GM19193 (cell line): Measurements from ENCODE around the gene YJEFN3.

Source experiments
- POLR2A ChIP-seq: IDR thresholded peaks from 4 replicates; pipeline ENCODE4 v1.6.1; 2011; ENCODE audit not compliant: insufficient read depth, insufficient read length; ENCODE audit errors: extremely low read depth

The YJEFN3 gene

DNA sequence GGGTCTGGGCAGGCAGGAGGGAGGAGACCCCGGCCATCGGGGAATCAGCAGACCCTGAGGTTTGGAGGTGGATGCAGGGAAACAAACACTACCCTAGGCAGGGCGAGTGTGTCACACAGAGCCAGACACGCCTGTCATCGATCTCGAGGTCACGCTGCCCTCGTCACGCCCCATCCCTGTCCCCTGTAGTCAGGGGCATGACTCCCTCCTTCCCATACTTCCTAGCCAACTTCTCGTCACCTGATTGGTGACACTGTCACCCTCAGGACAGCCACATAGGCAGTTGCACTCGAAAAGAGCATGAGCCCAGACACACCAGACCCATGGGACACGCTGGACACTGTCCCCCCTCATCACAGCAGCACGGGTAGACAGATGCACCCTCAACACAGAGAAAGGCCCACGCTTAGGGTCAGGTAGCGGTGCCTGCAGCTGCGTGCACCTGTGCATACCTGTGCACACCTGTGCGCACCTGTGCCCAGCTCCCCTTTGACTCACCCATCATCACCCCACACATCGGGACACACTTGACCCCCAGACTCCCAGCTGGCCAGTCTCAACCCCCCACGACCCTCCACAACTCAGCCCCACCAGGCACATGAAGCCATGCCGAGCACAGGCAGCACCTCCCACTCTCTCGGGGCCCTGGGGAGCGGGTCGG, 21.2 kb downstream of the YJEFN3 start:
- no peak for TF ChIP-seq POLR2A

DNA sequence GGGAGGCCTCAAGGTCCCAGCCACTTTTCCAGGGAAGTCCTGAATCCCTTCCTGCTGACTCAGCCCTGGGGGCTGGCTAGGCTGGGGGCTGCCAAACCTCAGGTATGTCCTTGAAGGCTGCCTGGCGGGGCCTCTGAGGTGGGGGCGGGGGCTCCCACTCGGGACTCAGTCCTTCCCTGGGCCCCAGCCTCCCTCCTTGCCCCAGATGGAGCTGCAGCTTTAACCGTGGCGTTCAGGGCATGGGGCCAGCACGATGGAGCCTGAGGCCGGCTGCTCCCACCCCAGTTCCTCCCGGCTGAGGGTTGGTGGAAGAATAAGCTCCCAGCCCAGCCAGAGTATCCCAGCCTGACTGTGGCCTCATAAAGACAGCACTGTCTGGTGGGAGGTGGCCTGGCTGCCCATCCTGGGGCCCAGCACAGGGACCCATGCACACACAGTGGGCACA, 21.8 kb downstream of the YJEFN3 start:
- no peak for TF ChIP-seq POLR2A

DNA sequence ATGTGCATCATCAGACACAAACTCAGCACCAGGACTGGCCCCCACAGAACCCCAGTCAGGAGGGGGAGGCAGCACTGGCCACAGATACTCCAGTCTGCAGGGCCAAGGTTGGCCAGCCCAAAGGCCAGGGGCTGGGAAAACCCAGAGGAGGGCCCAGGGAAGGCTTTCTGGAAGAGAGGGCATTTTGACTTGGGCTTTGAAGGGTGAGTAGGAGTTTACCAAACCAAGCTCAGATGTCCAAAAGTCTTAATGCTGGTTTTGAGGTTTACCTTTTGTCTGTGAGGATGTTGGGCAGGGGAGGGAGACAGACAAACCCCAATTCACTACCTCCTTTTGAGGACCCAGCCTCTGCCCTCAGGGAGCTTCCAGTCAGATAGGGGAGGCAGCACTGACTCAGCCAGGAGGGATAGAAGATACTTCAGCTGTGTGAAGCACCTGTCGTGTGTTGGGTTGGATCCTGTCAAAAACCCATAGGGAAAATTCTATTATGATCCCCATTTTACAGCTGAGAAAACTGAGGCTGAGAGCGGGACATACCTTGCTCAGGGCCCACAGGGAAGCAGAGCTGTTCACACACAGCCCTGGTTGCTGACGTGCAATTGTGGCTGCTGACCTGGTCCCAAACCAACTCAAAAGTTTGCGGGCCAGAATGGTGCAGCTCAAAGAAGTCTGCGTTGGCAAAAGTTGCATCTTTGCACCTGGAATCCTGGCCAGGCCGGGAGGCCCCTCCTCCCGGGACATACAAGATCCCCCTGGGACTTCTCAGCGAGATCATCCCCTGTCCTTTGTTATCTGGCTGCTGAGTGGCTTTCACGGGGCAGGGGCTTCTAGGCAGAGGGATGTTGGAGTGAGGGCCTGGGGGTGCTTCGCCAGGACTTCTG, 22.5 kb downstream of the YJEFN3 start:
- TF ChIP-seq POLR2A, result no peak

GRCh38 chr19:19551853-19552192, 23.1 kb downstream of the YJEFN3 start:
- no peak for TF ChIP-seq POLR2A

- TF ChIP-seq POLR2A, result no peak
Measured at GRCh38 chr19:19552798-19553197, 24.1 kb downstream of the YJEFN3 start.

DNA sequence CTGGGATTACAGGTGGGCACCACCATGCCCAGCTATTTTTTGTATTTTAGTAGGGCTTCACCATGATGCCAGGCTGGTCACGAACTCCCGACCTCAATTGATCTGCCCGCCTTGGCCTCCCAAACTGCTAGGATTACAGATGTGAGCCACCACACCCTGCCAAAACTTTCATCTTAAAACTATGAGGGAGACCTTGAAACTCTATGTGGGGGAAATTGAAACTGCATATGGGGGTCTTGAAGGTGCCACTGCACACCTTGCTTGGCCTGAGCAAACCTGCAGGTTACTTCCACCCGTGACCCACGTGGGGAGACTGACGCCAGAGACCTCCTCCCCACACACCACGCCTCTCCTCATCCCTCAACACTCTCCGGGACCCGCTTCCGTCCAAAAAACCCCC, 25.0 kb downstream of the YJEFN3 start:
- TF ChIP-seq POLR2A, result no peak

DNA sequence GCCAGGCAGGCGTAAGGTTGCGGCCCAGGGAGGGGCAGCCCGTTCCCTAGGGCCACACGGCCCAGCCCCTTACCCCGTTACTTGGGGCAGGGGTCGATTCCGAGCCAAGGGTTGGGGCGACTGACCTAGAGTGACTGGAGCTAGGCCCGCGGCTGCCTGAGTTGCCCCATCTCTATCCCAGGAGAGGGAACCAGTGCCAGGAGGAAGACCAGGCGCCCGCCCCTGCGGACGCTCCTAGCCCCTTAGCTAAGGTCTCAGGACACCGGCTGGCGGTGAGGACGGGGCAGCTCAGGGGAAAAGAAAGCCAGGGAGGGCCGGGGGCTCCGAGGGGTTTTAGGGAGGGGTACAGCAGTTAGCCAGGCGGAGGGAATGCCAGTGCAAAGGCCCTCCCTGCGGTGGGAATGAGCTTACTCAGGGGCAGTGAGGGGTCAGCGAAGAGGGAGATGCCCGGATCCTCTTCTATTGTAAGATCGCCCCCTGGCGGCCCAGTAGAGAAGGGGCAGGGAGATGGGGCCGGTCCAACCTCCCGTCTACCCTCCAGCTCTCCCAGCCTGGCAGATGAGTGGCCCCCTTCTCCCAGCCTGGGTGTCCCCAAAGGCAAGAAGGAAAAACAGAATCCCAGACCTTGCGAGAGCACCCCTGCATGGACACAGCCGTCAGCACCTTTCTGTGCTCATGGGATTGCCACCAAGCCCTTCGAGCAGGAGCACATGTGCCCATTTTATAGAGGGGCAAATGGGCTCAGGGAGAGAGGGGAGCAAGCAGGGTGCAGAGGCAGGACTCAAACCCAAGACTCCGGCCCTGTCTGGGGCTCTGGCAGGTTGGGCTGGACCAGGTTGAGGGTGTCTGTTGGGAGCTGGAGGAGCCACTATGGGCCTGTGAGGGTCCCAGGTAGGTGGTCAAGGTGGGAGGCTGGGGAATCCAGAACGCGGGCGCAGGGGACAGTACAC, 25.6 kb downstream of the YJEFN3 start:
- TF ChIP-seq POLR2A, result no peak

DNA sequence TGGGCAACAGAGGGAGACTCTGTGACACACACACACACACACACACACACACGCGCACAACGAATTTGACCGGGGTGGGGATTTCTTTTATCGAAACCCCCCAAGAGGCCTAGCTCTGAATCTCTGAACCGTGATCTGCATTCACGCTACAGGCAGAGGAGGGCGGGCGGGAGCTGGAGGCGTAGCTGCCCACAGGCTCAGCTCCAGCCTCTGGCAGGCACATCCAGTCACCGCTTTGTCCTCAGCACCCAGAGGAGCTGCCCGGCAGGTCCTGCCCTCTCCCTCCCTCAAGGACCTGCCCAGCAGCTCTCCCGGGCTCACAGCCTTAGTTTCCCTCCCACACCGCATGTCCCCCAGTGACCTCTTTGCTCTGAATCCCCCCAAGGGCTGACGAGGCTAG, 29.3 kb downstream of the YJEFN3 start:
- no peak for TF ChIP-seq POLR2A

DNA sequence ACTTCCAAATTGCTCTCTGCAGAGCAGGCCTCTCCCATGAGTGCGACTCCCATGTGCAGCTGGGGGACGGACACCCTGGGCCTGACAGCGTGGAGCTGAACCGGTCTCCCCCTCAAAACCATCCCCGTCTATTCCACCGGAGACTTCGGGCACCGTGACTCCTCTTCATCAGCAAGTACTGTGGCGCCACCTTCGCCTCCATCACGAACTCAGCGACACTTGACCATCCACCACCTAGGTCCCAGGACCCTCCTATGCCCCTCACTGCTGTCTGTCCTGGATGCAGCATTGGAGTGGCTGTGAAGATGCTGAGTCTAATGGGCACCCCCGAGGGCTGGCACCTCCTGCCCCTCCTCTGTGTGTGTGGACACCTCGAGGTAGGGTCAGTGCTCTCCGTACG, 29.9 kb downstream of the YJEFN3 start:
- TF ChIP-seq POLR2A, result no peak

DNA sequence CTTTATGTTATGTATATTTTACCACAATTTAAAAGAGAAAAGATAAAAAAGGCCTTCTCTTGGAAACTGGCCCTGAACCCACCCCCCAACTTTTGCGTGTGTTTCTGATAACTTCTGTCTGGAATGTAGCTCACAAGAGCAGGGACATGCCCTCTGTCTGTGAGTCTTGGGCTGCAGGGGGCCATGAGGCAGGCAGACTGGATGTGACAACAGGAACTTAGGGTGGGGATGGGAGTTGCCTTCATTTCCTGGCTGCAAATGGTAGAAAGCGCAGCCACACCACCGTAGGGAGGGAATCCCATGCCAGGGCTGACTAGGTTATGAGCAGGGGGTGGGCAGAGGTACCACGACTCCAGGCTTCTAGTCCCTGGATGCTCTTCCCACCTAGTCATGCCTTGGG, 31.2 kb downstream of the YJEFN3 start:
- TF ChIP-seq POLR2A, result no peak

GRCh38 chr19:19561946-19562664, 33.4 kb downstream of the YJEFN3 start:
- TF ChIP-seq POLR2A, result no peak

- TF ChIP-seq POLR2A, result no peak
Measured at GRCh38 chr19:19562665-19563347, 34.1 kb downstream of the YJEFN3 start.

- TF ChIP-seq POLR2A, result no peak
Measured at GRCh38 chr19:19563348-19563848, 34.7 kb downstream of the YJEFN3 start.

DNA sequence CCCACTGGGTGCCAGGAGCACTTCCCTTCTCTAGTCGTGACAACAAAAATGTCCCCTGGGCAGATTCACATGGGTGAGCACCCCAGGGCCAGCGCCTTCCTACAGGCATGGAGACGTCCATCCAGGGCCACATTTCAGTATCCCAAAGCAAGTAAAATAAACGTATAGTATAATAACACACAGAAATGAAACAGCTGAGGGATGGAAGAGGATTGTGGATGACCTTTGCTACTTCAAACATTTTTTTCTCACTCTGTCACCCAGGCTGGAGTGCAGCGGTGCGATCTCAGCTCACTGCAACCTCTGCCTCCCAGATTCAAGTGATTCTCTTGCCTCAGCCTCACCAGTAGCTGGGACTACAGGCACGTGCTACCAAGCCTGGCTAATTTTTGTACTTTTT, 37.6 kb downstream of the YJEFN3 start:
- no peak for TF ChIP-seq POLR2A

DNA sequence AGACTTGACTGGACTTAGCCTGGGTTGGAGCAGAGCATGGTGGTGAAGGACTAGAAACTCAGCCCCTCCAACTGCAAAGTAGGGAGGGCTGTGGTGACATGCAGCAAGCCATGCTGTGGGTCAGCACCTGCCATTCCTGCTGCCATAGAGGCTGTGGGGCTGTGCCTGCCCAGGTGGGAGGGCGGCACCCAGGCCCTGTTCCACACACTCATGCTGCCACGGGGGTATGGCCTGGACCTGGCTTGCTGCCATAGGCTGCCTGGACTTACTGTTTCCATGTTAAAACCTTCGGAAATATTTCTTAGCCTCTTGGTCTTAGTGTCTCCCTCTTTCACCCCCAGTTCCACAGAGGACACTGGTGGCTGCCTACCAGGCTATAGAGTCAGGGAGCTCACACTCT, 38.7 kb downstream of the YJEFN3 start:
- TF ChIP-seq POLR2A, result no peak
